ENCODE measurements around the gene OXCT2.
A peak's percentile ranks its signal among the peaks of the same experiment; 100 is the strongest.

The OXCT2 gene

GRCh38 chr1:39729030-39729429 is 42.1 kb downstream of the OXCT2 start:
- no peak for DNase-seq

- no peak for DNase-seq
These were observed 43.2 kb downstream of the OXCT2 start for GRCh38 chr1:39727932-39728317.

- no peak for DNase-seq
These were observed 43.8 kb downstream of the OXCT2 start for GRCh38 chr1:39727221-39727931.

GRCh38 chr1:39726600-39726999 is 44.5 kb downstream of the OXCT2 start:
- DNase-seq, result no peak

- DNase-seq, result no peak
These were observed 48.7 kb downstream of the OXCT2 start for GRCh38 chr1:39722495-39722894.

GRCh38 chr1:39721664-39722063 is 49.5 kb downstream of the OXCT2 start:
- DNase-seq, result no peak

GRCh38 chr1:39720094-39720999 is 50.8 kb downstream of the OXCT2 start:
- DNase-seq, result peak; percentile 25 to 74
